ENCODE data around the gene SPDL1.

- TF ChIP-seq CTCF (IDR thresholded peaks at IDR 0.05): no peak
- TF ChIP-seq POLR2AphosphoS5 (IDR thresholded peaks at IDR 0.05; ENCODE audit: low read depth, low read length): no peak
- TF ChIP-seq, protein P1, sequence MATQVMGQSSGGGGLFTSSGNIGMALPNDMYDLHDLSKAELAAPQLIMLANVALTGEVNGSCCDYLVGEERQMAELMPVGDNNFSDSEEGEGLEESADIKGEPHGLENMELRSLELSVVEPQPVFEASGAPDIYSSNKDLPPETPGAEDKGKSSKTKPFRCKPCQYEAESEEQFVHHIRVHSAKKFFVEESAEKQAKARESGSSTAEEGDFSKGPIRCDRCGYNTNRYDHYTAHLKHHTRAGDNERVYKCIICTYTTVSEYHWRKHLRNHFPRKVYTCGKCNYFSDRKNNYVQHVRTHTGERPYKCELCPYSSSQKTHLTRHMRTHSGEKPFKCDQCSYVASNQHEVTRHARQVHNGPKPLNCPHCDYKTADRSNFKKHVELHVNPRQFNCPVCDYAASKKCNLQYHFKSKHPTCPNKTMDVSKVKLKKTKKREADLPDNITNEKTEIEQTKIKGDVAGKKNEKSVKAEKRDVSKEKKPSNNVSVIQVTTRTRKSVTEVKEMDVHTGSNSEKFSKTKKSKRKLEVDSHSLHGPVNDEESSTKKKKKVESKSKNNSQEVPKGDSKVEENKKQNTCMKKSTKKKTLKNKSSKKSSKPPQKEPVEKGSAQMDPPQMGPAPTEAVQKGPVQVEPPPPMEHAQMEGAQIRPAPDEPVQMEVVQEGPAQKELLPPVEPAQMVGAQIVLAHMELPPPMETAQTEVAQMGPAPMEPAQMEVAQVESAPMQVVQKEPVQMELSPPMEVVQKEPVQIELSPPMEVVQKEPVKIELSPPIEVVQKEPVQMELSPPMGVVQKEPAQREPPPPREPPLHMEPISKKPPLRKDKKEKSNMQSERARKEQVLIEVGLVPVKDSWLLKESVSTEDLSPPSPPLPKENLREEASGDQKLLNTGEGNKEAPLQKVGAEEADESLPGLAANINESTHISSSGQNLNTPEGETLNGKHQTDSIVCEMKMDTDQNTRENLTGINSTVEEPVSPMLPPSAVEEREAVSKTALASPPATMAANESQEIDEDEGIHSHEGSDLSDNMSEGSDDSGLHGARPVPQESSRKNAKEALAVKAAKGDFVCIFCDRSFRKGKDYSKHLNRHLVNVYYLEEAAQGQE (IDR thresholded peaks at IDR 0.05; ENCODE audit: insufficient read depth in 1 of 2, low read depth in 2 of 2, low read length in 1 of 2): no peak
These were observed 27.0 kb downstream of the SPDL1 start for GRCh38 chr5:169610606-169611005.

All from Panc1 (cell line).